ENCODE measurements around the gene ZBTB12. TPM values are rescaled to one million over a fixed set of nuclear protein-coding genes. Genes with fewer than 3 reads are reported as not detected.

ZBTB12 gene
- total RNA-seq (2013), result 0.19 TPM
- polyA plus RNA-seq, result under 1 TPM in 1 of 3 donors, not detected in 2; 0.11 TPM
- polyA minus RNA-seq, result 0.40 and 0.55 TPM in 2 replicates
- 0.12 to 1.6 (median 0.35) reads per million in 11 experiments for total RNA-seq

GRCh38 chr6:31901953-31902643, at the start of gene ZBTB12:
Gene ZBTB12, minus strand, starts transcription at chr6:31902086. Its CDS starts 781 bp downstream, at chr6:31901305.
- WGBS (ENCODE audit: insufficient coverage), result under 1% methylated on average over 44 of the region's 77 CpGs
- peaks cover 0 to 2% (median 0%) of the 10 kb centered on the region in 7 donors for H3K9me3 Mint-ChIP-seq
- Histone ChIP-seq H3K27me3 (ENCODE audit: control insufficient read depth in 2 of 2, insufficient read depth in 2 of 2, low read length in 2 of 2) (no peaks in the 10 kb centered on the region), H3K27ac (ENCODE audit: low read depth in 1 of 2, low read length in 2 of 2) (peak within 1 kb of the TSS in 1 of 2 donors; percentile 40), H3K9ac (ENCODE audit: insufficient read depth, low read length, poor library complexity, severe bottlenecking) (peak within 1 kb of the TSS; percentile 62), H2AFZ (ENCODE audit: insufficient read depth, low read depth, low read length, poor library complexity, severe bottlenecking) (peak within 1 kb of the TSS; percentile 80), H3K9me3 (replicated peaks in 1 of 2; ENCODE audit: control insufficient read depth in 1 of 2, insufficient read depth in 1 of 2, low read length in 2 of 2) (no peaks in the 10 kb centered on the region), H3K4me3 (replicated peaks in 1 of 3; ENCODE audit: low read depth in 2 of 3, low read length in 3 of 3) (peak within 1 kb of the TSS; percentile 56 to 77 (median 71)), H4K20me1 (ENCODE audit: insufficient read depth, low read length) (no peaks in the 10 kb centered on the region), H3K36me3 (replicated peaks in 1 of 2; ENCODE audit: control insufficient read depth in 1 of 2, insufficient read depth in 2 of 2, low read length in 2 of 2) (no peaks in the 10 kb centered on the region), H3K79me2 (ENCODE audit: insufficient read depth, low read length) (peaks cover 13% of the 10 kb centered on the region), H3K4me2 (replicated peaks; ENCODE audit: extremely low read depth, low read length, poor library complexity, severe bottlenecking) (peak within 1 kb of the TSS; percentile 93), H3K4me1 (ENCODE audit: control insufficient read depth in 1 of 2, insufficient read depth in 2 of 2, low read length in 2 of 2) (peaks cover 38 to 53% of the 10 kb centered on the region in 2 donors)
- no peak for TF ChIP-seq CTCF (IDR thresholded peaks at IDR 0.05)
- peaks cover 0 to 3% of the 10 kb centered on the region in 2 donors for H3K36me3 Mint-ChIP-seq
- peak within 1 kb of the TSS in 5 of 7 donors; percentile 18 to 88 (median 62) for H3K27ac Mint-ChIP-seq
- intact Hi-C loops (cut with micrococcal nuclease), result no loop called here
- peaks cover 39% of the 10 kb centered on the region for H3K4me1 Mint-ChIP-seq
- peak within 1 kb of the TSS; percentile 84 to 94 for H3K4me3 Mint-ChIP-seq
- peak; percentile 55 to 71 (median 58) for DNase-seq
- peaks cover 4 to 26% (median 15%) of the 10 kb centered on the region in 3 donors for H3K27me3 Mint-ChIP-seq (ENCODE audit: low read depth in 3 of 3)

DNA sequence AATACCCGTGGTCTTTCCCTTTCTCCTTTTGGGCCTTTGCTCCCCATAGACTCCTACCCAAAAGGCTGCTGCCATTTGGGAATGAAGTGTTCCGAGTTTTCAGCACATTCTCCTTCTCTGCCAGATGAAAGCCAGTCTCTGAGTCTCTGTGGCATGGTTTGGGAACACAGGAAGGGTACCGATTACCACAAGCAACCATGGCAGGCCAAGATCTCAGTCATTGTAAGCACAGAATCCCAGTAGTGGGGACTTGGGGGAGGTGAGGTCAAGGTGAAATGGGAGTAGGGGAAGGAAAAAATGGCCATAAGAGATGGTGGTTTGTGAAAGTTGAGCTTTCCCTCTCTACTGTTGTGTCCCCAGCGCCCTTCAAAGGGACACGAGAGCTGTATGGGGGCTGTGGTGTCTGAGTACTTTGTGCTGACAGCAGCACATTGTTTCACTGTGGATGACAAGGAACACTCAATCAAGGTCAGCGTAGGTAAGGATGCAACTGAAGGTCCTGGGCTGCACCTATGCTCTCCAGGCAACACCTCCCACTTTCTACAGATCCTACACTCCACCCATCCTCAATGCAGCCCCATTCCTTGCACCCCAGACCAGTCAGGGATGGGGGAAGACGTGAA, 48.2 kb upstream of the ZBTB12 start:
- TF ChIP-seq CTCF (IDR thresholded peaks at IDR 0.05), result no peak
- Histone ChIP-seq H3K79me2 (ENCODE audit: insufficient read depth, low read length) (no peaks in the 10 kb centered on the region), H4K20me1 (ENCODE audit: insufficient read depth, low read length) (no peaks in the 10 kb centered on the region), H3K4me2 (replicated peaks; ENCODE audit: extremely low read depth, low read length, poor library complexity, severe bottlenecking) (no peak overlapping the region), H3K9me3 (replicated peaks in 1 of 2; ENCODE audit: control insufficient read depth in 1 of 2, insufficient read depth in 1 of 2, low read length in 2 of 2) (no peaks in the 10 kb centered on the region), H3K27me3 (ENCODE audit: control insufficient read depth in 2 of 2, insufficient read depth in 2 of 2, low read length in 2 of 2) (no peaks in the 10 kb centered on the region), H3K4me3 (replicated peaks in 1 of 3; ENCODE audit: low read depth in 2 of 3, low read length in 3 of 3) (no peak overlapping the region), H2AFZ (ENCODE audit: insufficient read depth, low read depth, low read length, poor library complexity, severe bottlenecking) (no peak overlapping the region), H3K4me1 (ENCODE audit: control insufficient read depth in 1 of 2, insufficient read depth in 2 of 2, low read length in 2 of 2) (peaks cover 3 to 4% of the 10 kb centered on the region in 2 donors), H3K36me3 (replicated peaks in 1 of 2; ENCODE audit: control insufficient read depth in 1 of 2, insufficient read depth in 2 of 2, low read length in 2 of 2) (peaks cover 44% of the 10 kb centered on the region in 2 donors), H3K9ac (ENCODE audit: insufficient read depth, low read length, poor library complexity, severe bottlenecking) (no peak overlapping the region), H3K27ac (ENCODE audit: low read depth in 1 of 2, low read length in 2 of 2) (no peak overlapping the region)
- H3K9me3 Mint-ChIP-seq, result peaks cover 0 to 1% (median 0%) of the 10 kb centered on the region in 7 donors
- DNase-seq, result no peak
- H3K4me3 Mint-ChIP-seq, result no peak overlapping the region
- peaks cover 20% of the 10 kb centered on the region for H3K4me1 Mint-ChIP-seq
- peaks cover 35 to 37% of the 10 kb centered on the region in 2 donors for H3K36me3 Mint-ChIP-seq
- intact Hi-C loops (cut with micrococcal nuclease), result loop anchor here in 1 of 2 donors (5.0 to 10.0 kb wide), 3 partner anchors 53 to 405 kb away; partner anchors contain the start of genes ATP6V1G2, DDX39B, EHMT2 and NFKBIL1
- peaks cover 5 to 18% (median 15%) of the 10 kb centered on the region in 3 donors for H3K27me3 Mint-ChIP-seq (ENCODE audit: low read depth in 3 of 3)
- 100% methylated on average over 3 of the region's 7 CpGs for WGBS (ENCODE audit: insufficient coverage)
- no peak overlapping the region for H3K27ac Mint-ChIP-seq

Data from CD14-positive monocyte (primary cell).